ENCODE data around the gene ZNRF2. TPM values are rescaled to one million over a fixed set of nuclear protein-coding genes. Genes with fewer than 3 reads are reported as not detected.

Gene ZNRF2
- total and polyA plus RNA-seq, 7 donors, result 14.4 to 33.8 (median 22.5) TPM

DNA sequence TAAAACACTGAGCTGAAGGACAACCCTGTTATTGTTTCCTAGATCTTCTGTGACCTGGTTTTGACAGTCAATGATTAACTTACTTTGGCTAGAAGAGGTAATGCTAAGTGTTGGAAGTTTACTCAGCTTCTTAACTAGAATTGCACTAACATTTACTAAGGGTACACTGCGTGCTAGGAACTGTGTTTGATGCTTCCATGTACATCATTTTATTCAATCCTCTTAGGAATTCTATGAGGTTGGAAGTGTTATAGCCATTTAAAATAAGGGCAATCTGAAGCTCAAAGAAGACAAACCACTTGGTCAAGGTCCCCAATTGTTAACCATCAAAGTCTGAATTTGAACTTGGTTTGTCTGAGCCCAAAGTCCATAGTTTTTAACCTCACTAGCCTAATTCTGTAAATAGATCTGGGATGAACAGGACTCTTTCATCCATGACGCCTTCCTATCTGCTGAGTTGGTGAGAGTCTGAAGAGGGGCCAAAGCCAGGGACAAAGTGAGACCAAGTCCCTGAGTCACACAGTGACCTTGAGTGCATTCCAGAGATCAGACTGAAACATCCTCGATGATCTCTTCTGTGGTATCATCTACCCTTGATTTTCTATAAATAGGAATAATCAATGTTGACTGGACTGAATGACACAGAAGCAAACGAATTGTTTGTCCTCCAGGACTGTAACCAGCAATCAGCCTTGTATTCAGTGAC, 29.2 kb upstream of the ZNRF2 start:
- H3K27me3 ChIP-seq, result no peaks in the 10 kb centered on the region
- intact Hi-C loops (cut with DNase I), result no loop called here
- no peak for DNase-seq
- H3K9me3 ChIP-seq, result no peaks in the 10 kb centered on the region
- no peak overlapping the region for H3K4me3 ChIP-seq
- WGBS, 2 donors, result 21 to 70% methylated on average over 4 of the region's 4 CpGs
- H3K36me3 ChIP-seq, result no peaks in the 10 kb centered on the region
- H3K4me1 ChIP-seq, result peaks cover 0 to 16% (median 13%) of the 10 kb centered on the region in 4 donors
- TF ChIP-seq POLR2A (IDR thresholded peaks at IDR 0.05) (no peak), EP300 (IDR thresholded peaks at IDR 0.05) (no peak), POLR2AphosphoS5 (IDR thresholded peaks at IDR 0.05) (no peak), CTCF (IDR thresholded peaks at IDR 0.05) (no peak)
- H3K27ac ChIP-seq, result no peak overlapping the region

DNA sequence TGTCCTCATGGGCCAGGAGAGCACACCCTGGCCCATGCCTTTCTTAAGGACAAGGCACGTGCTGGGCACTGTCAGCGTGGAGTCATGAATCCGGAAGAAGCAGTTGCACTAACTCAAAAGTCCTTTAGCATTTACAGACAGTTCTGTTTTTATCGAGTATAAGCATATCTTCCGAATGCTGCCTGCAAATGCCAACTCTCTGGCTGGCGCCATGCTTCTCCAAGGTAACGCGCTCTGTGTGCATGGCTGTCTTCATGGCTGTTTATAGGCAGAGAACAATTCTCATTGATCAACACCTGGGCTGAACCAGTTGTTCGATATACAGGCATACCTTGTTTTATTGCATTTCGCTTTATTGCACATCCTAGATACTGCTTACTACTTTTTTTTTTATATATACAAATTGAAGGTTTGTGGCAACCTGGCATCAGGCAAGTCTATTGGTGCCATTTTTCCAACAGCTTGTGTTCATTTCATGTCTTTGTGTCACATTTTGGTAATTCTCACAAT, 28.0 kb upstream of the ZNRF2 start:
- DNase-seq, result no peak
- no peak overlapping the region for H3K27ac ChIP-seq
- no peak overlapping the region for H3K4me3 ChIP-seq
- WGBS, 2 donors, result 23 to 76% methylated on average over 10 of the region's 10 CpGs
- TF ChIP-seq CTCF (IDR thresholded peaks at IDR 0.05), result no peak
- no peak for TF ChIP-seq POLR2A (IDR thresholded peaks at IDR 0.05)
- TF ChIP-seq POLR2AphosphoS5 (IDR thresholded peaks at IDR 0.05), result no peak
- no peak for TF ChIP-seq EP300 (IDR thresholded peaks at IDR 0.05)
- peaks cover 0 to 16% (median 13%) of the 10 kb centered on the region in 4 donors for H3K4me1 ChIP-seq
- intact Hi-C loops (cut with DNase I), result no loop called here
- H3K9me3 ChIP-seq, result no peaks in the 10 kb centered on the region
- H3K27me3 ChIP-seq, result no peaks in the 10 kb centered on the region
- H3K36me3 ChIP-seq, result no peaks in the 10 kb centered on the region

GRCh38 chr7:30260246-30260768, 24.1 kb upstream of the ZNRF2 start:
- H3K27me3 ChIP-seq, result no peaks in the 10 kb centered on the region
- H3K36me3 ChIP-seq, result no peaks in the 10 kb centered on the region
- WGBS, 2 donors, result 96 to 99% methylated on average over 1 of the region's 1 CpG
- no peak overlapping the region for H3K4me3 ChIP-seq
- no peak for TF ChIP-seq POLR2A (IDR thresholded peaks at IDR 0.05)
- no peak for TF ChIP-seq EP300 (IDR thresholded peaks at IDR 0.05)
- no peak for TF ChIP-seq POLR2AphosphoS5 (IDR thresholded peaks at IDR 0.05)
- no peak for TF ChIP-seq CTCF (IDR thresholded peaks at IDR 0.05)
- intact Hi-C loops (cut with DNase I), result no loop called here
- no peaks in the 10 kb centered on the region for H3K9me3 ChIP-seq
- no peaks in the 10 kb centered on the region for H3K4me1 ChIP-seq
- DNase-seq, result no peak
- H3K27ac ChIP-seq, result no peak overlapping the region

GRCh38 chr7:30263090-30263710, 21.2 kb upstream of the ZNRF2 start:
- Histone ChIP-seq H3K36me3 (no peaks in the 10 kb centered on the region), H3K4me1 (no peaks in the 10 kb centered on the region), H3K9me3 (no peaks in the 10 kb centered on the region), H3K4me3 (no peak overlapping the region), H3K27me3 (no peaks in the 10 kb centered on the region), H3K27ac (no peak overlapping the region)
- intact Hi-C loops (cut with DNase I), result no loop called here
- TF ChIP-seq EP300 (IDR thresholded peaks at IDR 0.05), result no peak
- TF ChIP-seq POLR2A (IDR thresholded peaks at IDR 0.05), result no peak
- TF ChIP-seq CTCF (IDR thresholded peaks at IDR 0.05), result no peak
- no peak for TF ChIP-seq POLR2AphosphoS5 (IDR thresholded peaks at IDR 0.05)
- 13 to 58% methylated on average over 4 of the region's 4 CpGs for WGBS, 2 donors
- DNase-seq, result no peak
